GM12878 (cell line): ENCODE data around the gene CD48. TPM values are rescaled to one million over a fixed set of nuclear protein-coding genes. Genes with fewer than 3 reads are reported as not detected.

Experiments used
- ATF2 ChIP-seq: IDR thresholded peaks from 2 replicates; pipeline ENCODE4 v1.6.1; 2012; ENCODE audit warnings: low read length, inconsistent platforms
- CEBPZ ChIP-seq: fragments of 150-350 bp; IDR thresholded peaks from 2 replicates; pipeline ENCODE4 v1.6.1; 2016; ENCODE audit warnings: low read depth, low read length
- E2F4 ChIP-seq: IDR thresholded peaks from 2 replicates; pipeline ENCODE4 v1.6.1; 2012; ENCODE audit warnings: low read depth, low read length, improper control_type of control experiment
- EGR1 ChIP-seq, 2 experiments: IDR thresholded peaks; 1 replicate in 1 of 2; 2 replicates in 1 of 2; pipeline ENCODE4 v1.6.1; 2011 to 2012; ENCODE audit warnings: low read depth in 2 of 2, low read length in 2 of 2, borderline replicate concordance in 1 of 2, mild to moderate bottlenecking in 1 of 2, moderate library complexity in 1 of 2
- ESRRA ChIP-seq: IDR thresholded peaks from 2 replicates; pipeline ENCODE4 v1.6.1; 2012; ENCODE audit warnings: mild to moderate bottlenecking, low read length, improper control_type of control experiment
- IRF4 ChIP-seq: IDR thresholded peaks from 2 replicates; pipeline ENCODE4 v1.6.1; 2011; ENCODE audit warnings: low read depth, low read length
- IRF5 ChIP-seq: fragments of 450-650 bp; IDR thresholded peaks from 2 replicates; pipeline ENCODE4 v1.6.1; 2017; ENCODE audit warnings: borderline replicate concordance
- MEF2B ChIP-seq: fragments of 450-650 bp; IDR thresholded peaks from 2 replicates; pipeline ENCODE4 v1.6.1; 2018; ENCODE audit warnings: mild to moderate bottlenecking, moderate library complexity; ENCODE audit not compliant: partially characterized antibody, poor library complexity, severe bottlenecking
- NKRF ChIP-seq: fragments of 450-650 bp; conservative IDR thresholded peaks from 2 replicates; pipeline ENCODE4 v1.6.1; 2017; ENCODE audit warnings: mild to moderate bottlenecking, moderate library complexity
- NRF1 ChIP-seq: conservative IDR thresholded peaks from 2 replicates; pipeline ENCODE4 v1.6.1; 2011; ENCODE audit warnings: mild to moderate bottlenecking, low read depth, low read length, improper control_type of control experiment
- SRF ChIP-seq, 2 experiments: IDR thresholded peaks; 2 replicates each; pipeline ENCODE4 v1.6.1; 2011; ENCODE audit warnings: low read depth in 2 of 2, low read length in 2 of 2, mild to moderate bottlenecking in 1 of 2, moderate library complexity in 1 of 2
- STAT3 ChIP-seq: IDR thresholded peaks from 2 replicates; pipeline ENCODE4 v1.6.1; 2011; ENCODE audit warnings: low read depth, low read length, improper control_type of control experiment
- USF2 ChIP-seq: IDR thresholded peaks from 2 replicates; pipeline ENCODE4 v1.6.1; 2011; ENCODE audit warnings: low read depth, low read length, improper control_type of control experiment, borderline replicate concordance
- ZNF207 ChIP-seq: fragments of 450-650 bp; IDR thresholded peaks from 2 replicates; pipeline ENCODE4 v1.6.1; 2014; ENCODE audit warnings: antibody characterized with exemption, mild to moderate bottlenecking, borderline replicate concordance
- ZZZ3 ChIP-seq: IDR thresholded peaks from 2 replicates; pipeline ENCODE4 v1.6.1; 2011; ENCODE audit warnings: low read depth; ENCODE audit not compliant: control insufficient read depth, insufficient read length
- polyA plus RNA-seq, 11 experiments: library from polyadenylated mRNA; depleted of rRNA in 4 of 11; unstranded in 6 of 11; stranded (reverse) in 5 of 11; fragments of >200 nt; fragmentation: Nextera tagmentation in 4 of 11; fragmentation: Illumina TruSeq in 1 of 11; extraction: Ambion mirVana in 4 of 11; extraction: Trizol in 1 of 11; gene quantifications; 1 replicate in 1 of 11; 2 replicates in 10 of 11; pipeline versions ENCODE4 v1.2.1 to v1.2.3, GENCODE V29; 2011 to 2016; ENCODE audit warnings: inconsistent platforms in 2 of 11, missing spikeins in 2 of 11, low read depth in 1 of 11
- total RNA-seq, 4 experiments: library from RNA; depleted of rRNA in 3 of 4; stranded (reverse); fragments of >200 nt in 3 of 4; fragmentation: Illumina TruSeq in 1 of 4; extraction: Trizol in 1 of 4; gene quantifications; 2 replicates each; pipeline versions ENCODE4 v1.2.1 to v1.2.3, GENCODE V29; 2013 to 2021

Gene CD48
- total and polyA plus RNA-seq, 10 of the 15 experiments (the other 5 are each of a cell fraction or from before 2014, with no cell fraction given) = 302 to 1,315 (median 430) TPM

GRCh38 chr1:160707236-160708064 lies 4.2 kb downstream of the CD48 start (continued):
- TF ChIP-seq CEBPZ = no peak
- TF ChIP-seq NRF1 = no peak
- TF ChIP-seq MEF2B = no peak
- TF ChIP-seq SRF (IDR thresholded peaks at IDR 0.05; ENCODE audit: low read depth in 2 of 2, low read length in 2 of 2) = no peak
- TF ChIP-seq E2F4 = no peak
- TF ChIP-seq ZNF207 = no peak
- TF ChIP-seq IRF4 = no peak
- TF ChIP-seq USF2 = no peak
- TF ChIP-seq NKRF = 0 out of 2 replicates have a peak, but pooled peaks have one; percentile 30
- TF ChIP-seq EGR1 (IDR thresholded peaks at IDR 0.05; ENCODE audit: borderline replicate concordance in 1 of 2, low read depth in 2 of 2, low read length in 2 of 2) = no peak
- no peak for TF ChIP-seq ZZZ3
- no peak for TF ChIP-seq STAT3
- TF ChIP-seq ESRRA = no peak
- TF ChIP-seq ATF2 = peak; percentile 45; the same call in 1 of the 2 replicates
- no peak for TF ChIP-seq IRF5
